B cell (primary cell): ENCODE results near the gene SPOCD1. TPM values are rescaled to one million over a fixed set of nuclear protein-coding genes. Genes with fewer than 3 reads are reported as not detected.

Experiments used
- ATAC-seq: fragments of 200-7000 bp; cut with Tn5 transposase; one replicate; pipeline ENCODE4 v1.10.0; 2021; ENCODE audit warnings: low read depth, mild to moderate bottlenecking, moderate number of reproducible peaks, moderate library complexity
- CTCF ChIA-PET: fragments of 350-600 bp; sonication (Branson Sonifier 250); formaldehyde crosslinking; loops from one replicate; lab custom pipeline; 2021; ENCODE audit warnings: antibody characterized with exemption, inconsistent platforms; lab: Charles Lee
- POLR2A ChIA-PET: fragments of 350-600 bp; sonication (Branson Sonifier 250); formaldehyde crosslinking; loops from one replicate; lab custom pipeline; 2021; ENCODE audit warnings: antibody characterized with exemption; lab: Charles Lee
- DNase-seq: peaks from one replicate; pipeline ENCODE4 v3.0.0; 2013
- H2AFZ ChIP-seq: 2 replicates; pipeline ENCODE4 v1.6.1; 2012; ENCODE audit warnings: mild to moderate bottlenecking, low read depth, low read length; ENCODE audit not compliant: insufficient read depth, poor library complexity, severe bottlenecking
- H3K27ac ChIP-seq, 2 donors: 1 replicate in 1 of 2; 2 replicates in 1 of 2; pipeline ENCODE4 v1.5.1; 2012 to 2013; ENCODE audit warnings: low read length in 2 of 2, mild to moderate bottlenecking in 2 of 2, moderate library complexity in 1 of 2
- H3K27me3 ChIP-seq, 4 experiments: fragments of 200-600 bp in 1 of 4; sonication (generic) in 1 of 4; replicated peaks in 1 of 4; 1 replicate in 2 of 4; 2 replicates in 2 of 4; pipeline versions ENCODE4 v1.6.1 to v1.7.0; 2013 to 2016; ENCODE audit warnings: low read length in 3 of 4, mild to moderate bottlenecking in 2 of 4, mixed read lengths in 1 of 4, moderate library complexity in 1 of 4; ENCODE audit not compliant: insufficient read depth in 4 of 4, control insufficient read depth in 3 of 4; ENCODE audit errors: control extremely low read depth in 1 of 4
- H3K36me3 ChIP-seq, 2 experiments: replicated peaks in 1 of 2; 1 replicate in 1 of 2; 2 replicates in 1 of 2; pipeline versions ENCODE4 v1.6.1 to v1.7.1; 2013; ENCODE audit warnings: low read length in 1 of 2; ENCODE audit not compliant: insufficient read depth in 2 of 2, control insufficient read depth in 1 of 2; ENCODE audit errors: control extremely low read depth in 1 of 2, extremely low read depth in 1 of 2
- H3K4me1 ChIP-seq, 2 donors: fragments of 200-600 bp in 1 of 2; sonication (generic) in 1 of 2; 1 replicate in 1 of 2; 2 replicates in 1 of 2; pipeline versions ENCODE4 v1.5.1 to v1.6.1; 2013 to 2017; ENCODE audit warnings: low read length in 2 of 2; ENCODE audit not compliant: control insufficient read depth in 2 of 2, insufficient read depth in 2 of 2
- H3K4me2 ChIP-seq: replicated peaks from 2 replicates; pipeline ENCODE3; 2012; ENCODE audit warnings: mild to moderate bottlenecking, low read depth, low read length; ENCODE audit not compliant: poor library complexity, severe bottlenecking
- H3K4me3 ChIP-seq, 5 experiments: fragments of 200-600 bp in 1 of 5; sonication (generic) in 1 of 5; 1 replicate in 3 of 5; 2 replicates in 2 of 5; pipeline versions ENCODE4 v1.5.1 to v1.7.0; 2011 to 2016; ENCODE audit warnings: low read length in 4 of 5, mild to moderate bottlenecking in 4 of 5, low read depth in 2 of 5, control low read depth in 1 of 5, moderate library complexity in 1 of 5; ENCODE audit not compliant: insufficient read depth in 1 of 5; ENCODE audit errors: control extremely low read depth in 1 of 5, extremely low read depth in 1 of 5
- H3K79me2 ChIP-seq: fragments of 200-600 bp; sonication (generic); one replicate; pipeline ENCODE4 v1.6.0; 2016; ENCODE audit warnings: low read length; ENCODE audit not compliant: control insufficient read depth, insufficient read depth
- H3K9ac ChIP-seq: fragments of 200-600 bp; sonication (generic); 2 replicates; pipeline ENCODE4 v1.6.1; 2017; ENCODE audit warnings: mild to moderate bottlenecking, low read length, moderate library complexity
- H3K9me3 ChIP-seq, 3 donors: one replicate each; pipeline versions ENCODE4 v1.6.1 to v1.7.1; 2013; ENCODE audit warnings: low read length in 2 of 3; ENCODE audit not compliant: control insufficient read depth in 2 of 3, insufficient read depth in 1 of 3; ENCODE audit errors: control extremely low read depth in 1 of 3
- H4K20me1 ChIP-seq: 2 replicates; pipeline ENCODE4 v1.6.0; 2012; ENCODE audit warnings: mild to moderate bottlenecking, low read length; ENCODE audit not compliant: insufficient read depth, control insufficient read depth, poor library complexity, severe bottlenecking
- H3K27ac Mint-ChIP-seq: one replicate; pipeline ENCODE4 v1.8.0; 2021; ENCODE audit warnings: mixed read lengths
- H3K27me3 Mint-ChIP-seq: one replicate; pipeline ENCODE4 v1.8.0; 2021; ENCODE audit warnings: mixed read lengths
- H3K4me1 Mint-ChIP-seq: one replicate; pipeline ENCODE4 v1.8.0; 2021; ENCODE audit warnings: mixed read lengths
- H3K4me3 Mint-ChIP-seq: one replicate; pipeline ENCODE4 v1.8.0; 2021; ENCODE audit warnings: mixed read lengths
- H3K9me3 Mint-ChIP-seq: one replicate; pipeline ENCODE4 v1.8.0; 2022; ENCODE audit warnings: mixed read lengths; ENCODE audit not compliant: insufficient read depth
- CTCF ChIP-seq: fragments of 200-600 bp; IDR thresholded peaks from one replicate; pipeline ENCODE4 v1.8.0; 2022; ENCODE audit warnings: antibody characterized with exemption, mild to moderate bottlenecking
- EZH2 ChIP-seq: IDR thresholded peaks from 2 replicates; pipeline ENCODE4 v1.6.1; 2012; ENCODE audit warnings: borderline replicate concordance, low read depth, mild to moderate bottlenecking, moderate library complexity, low read length; ENCODE audit not compliant: insufficient read depth, poor library complexity, severe bottlenecking
- WGBS: methylation state at CpG from one replicate; pipeline ENCODE4 v1.1.5; 2013; ENCODE audit warnings: missing lambda C conversion rate; ENCODE audit not compliant: insufficient coverage; 5-methylcytosine and 5-hydroxymethylcytosine counted together
- intact Hi-C: fragments of 100-400 bp; cut with micrococcal nuclease; formaldehyde crosslinking; loops from one replicate; pipeline ENCODE4 v1.10.0; 2022
- polyA plus RNA-seq: library from polyadenylated mRNA; depleted of rRNA; stranded (reverse); fragments of >200 nt; gene quantifications from 2 replicates; pipeline ENCODE4 v1.2.3, GENCODE V29; 2012
- total RNA-seq, 2 donors: library from RNA; stranded (reverse); fragments of 120-200 nt in 1 of 2; gene quantifications; 1 replicate in 1 of 2; 2 replicates in 1 of 2; pipeline versions ENCODE4 v1.2.3 to v1.2.4, GENCODE V29; 2013 to 2022

Gene SPOCD1
- total and polyA plus RNA-seq, 2 donors (not counting 1 experiment from before 2014, with no cell fraction given) = not detected

GRCh38 chr1:31815307-31815645, 546 bp downstream of the SPOCD1 start:
- peak overlapping the region in 1 of 2 donors; percentile 4 for H3K27ac ChIP-seq
- no peaks in the 10 kb centered on the region for H3K27me3 ChIP-seq
- peaks cover 10 to 18% of the 10 kb centered on the region in 2 donors for H3K4me1 ChIP-seq
- H3K4me3 ChIP-seq = no peak overlapping the region
- H3K27me3 Mint-ChIP-seq = no peaks in the 10 kb centered on the region
- CTCF ChIA-PET = interaction anchor here (0.8 to 1.3 kb wide), 4 partner anchors 26 to 147 kb away, joined by 3 to 5 read pairs (median 3); no protein-coding TSS in a partner anchor
- H3K4me1 Mint-ChIP-seq = peaks cover 24% of the 10 kb centered on the region
- POLR2A ChIA-PET = no interaction called here
- peak overlapping the region; percentile 26 for H3K27ac Mint-ChIP-seq
- WGBS = 98% methylated on average over 4 of the region's 7 CpGs
- TF ChIP-seq CTCF = no peak
- TF ChIP-seq EZH2 = no peak
- DNase-seq (no peak), ATAC-seq (no peak)
- H4K20me1 ChIP-seq = no peaks in the 10 kb centered on the region
- no peak overlapping the region for H2AFZ ChIP-seq
- intact Hi-C loops = no loop called here
- no peak overlapping the region for H3K4me3 Mint-ChIP-seq
- no peak overlapping the region for H3K4me2 ChIP-seq
- peaks cover 0 to 5% (median 0%) of the 10 kb centered on the region in 3 donors for H3K9me3 ChIP-seq
- no peaks in the 10 kb centered on the region for H3K36me3 ChIP-seq
- no peak overlapping the region for H3K9ac ChIP-seq
- no peaks in the 10 kb centered on the region for H3K9me3 Mint-ChIP-seq
- H3K79me2 ChIP-seq = no peaks in the 10 kb centered on the region

- ChIA-PET CTCF (interaction anchor here (0.8 to 1.3 kb wide), 4 partner anchors 26 to 147 kb away, joined by 3 to 5 read pairs (median 3); no protein-coding TSS in a partner anchor), POLR2A (no interaction called here)
- Histone ChIP-seq H4K20me1 (no peaks in the 10 kb centered on the region), H3K27me3 (no peaks in the 10 kb centered on the region), H3K4me1 (peaks cover 10 to 18% of the 10 kb centered on the region in 2 donors), H3K4me2 (no peak overlapping the region), H3K36me3 (no peaks in the 10 kb centered on the region), H3K4me3 (no peak overlapping the region), H3K9me3 (peaks cover 0 to 5% (median 0%) of the 10 kb centered on the region in 3 donors), H2AFZ (no peak overlapping the region), H3K9ac (no peak overlapping the region), H3K79me2 (no peaks in the 10 kb centered on the region), H3K27ac (peak overlapping the region in 1 of 2 donors; percentile 4)
- 92% methylated on average over 9 of the region's 10 CpGs for WGBS
- Mint-ChIP-seq H3K27ac (peak overlapping the region; percentile 26), H3K9me3 (no peaks in the 10 kb centered on the region), H3K4me1 (peaks cover 24% of the 10 kb centered on the region), H3K4me3 (no peak overlapping the region), H3K27me3 (no peaks in the 10 kb centered on the region)
- intact Hi-C loops = no loop called here
- ATAC-seq (no peak), DNase-seq (no peak)
- no peak for TF ChIP-seq CTCF
- TF ChIP-seq EZH2 = no peak
Measured at GRCh38 chr1:31814631-31815306, 1.1 kb downstream of the SPOCD1 start.
